Neural progenitor cell (in vitro differentiated cells): ENCODE results near the gene HSPA9.

ENCODE experiments used
- EZH2phosphoT487 ChIP-seq: fragments of 200-600 bp; sonication (generic); IDR thresholded peaks from 2 replicates; pipeline ENCODE4 v1.6.1; 2017; ENCODE audit warnings: antibody characterized with exemption
- TF ChIP-seq, protein P1 (sequence below): fragments of 200-600 bp; sonication (generic); IDR thresholded peaks from 2 replicates; pipeline ENCODE4 v1.5.1; 2017; ENCODE audit warnings: antibody characterized with exemption, mild to moderate bottlenecking

GRCh38 chr5:138536215-138536614 lies 39.0 kb downstream of the HSPA9 start:
- TF ChIP-seq, protein P1, sequence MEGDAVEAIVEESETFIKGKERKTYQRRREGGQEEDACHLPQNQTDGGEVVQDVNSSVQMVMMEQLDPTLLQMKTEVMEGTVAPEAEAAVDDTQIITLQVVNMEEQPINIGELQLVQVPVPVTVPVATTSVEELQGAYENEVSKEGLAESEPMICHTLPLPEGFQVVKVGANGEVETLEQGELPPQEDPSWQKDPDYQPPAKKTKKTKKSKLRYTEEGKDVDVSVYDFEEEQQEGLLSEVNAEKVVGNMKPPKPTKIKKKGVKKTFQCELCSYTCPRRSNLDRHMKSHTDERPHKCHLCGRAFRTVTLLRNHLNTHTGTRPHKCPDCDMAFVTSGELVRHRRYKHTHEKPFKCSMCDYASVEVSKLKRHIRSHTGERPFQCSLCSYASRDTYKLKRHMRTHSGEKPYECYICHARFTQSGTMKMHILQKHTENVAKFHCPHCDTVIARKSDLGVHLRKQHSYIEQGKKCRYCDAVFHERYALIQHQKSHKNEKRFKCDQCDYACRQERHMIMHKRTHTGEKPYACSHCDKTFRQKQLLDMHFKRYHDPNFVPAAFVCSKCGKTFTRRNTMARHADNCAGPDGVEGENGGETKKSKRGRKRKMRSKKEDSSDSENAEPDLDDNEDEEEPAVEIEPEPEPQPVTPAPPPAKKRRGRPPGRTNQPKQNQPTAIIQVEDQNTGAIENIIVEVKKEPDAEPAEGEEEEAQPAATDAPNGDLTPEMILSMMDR = no peak
- TF ChIP-seq EZH2phosphoT487 = no peak
